ENCODE measurements around the gene BIRC7.

BIRC7 gene

GRCh38 chr20:63243604-63244247 lies 8.0 kb downstream of the BIRC7 start:
- ChIA-PET POLR2A (no interaction called here), CTCF (interaction anchor here (1.4 to 1.7 kb wide), 2 partner anchors 13 to 21 kb away, joined by 8 to 9 read pairs; no protein-coding TSS in a partner anchor)
- TF ChIP-seq, protein P1, sequence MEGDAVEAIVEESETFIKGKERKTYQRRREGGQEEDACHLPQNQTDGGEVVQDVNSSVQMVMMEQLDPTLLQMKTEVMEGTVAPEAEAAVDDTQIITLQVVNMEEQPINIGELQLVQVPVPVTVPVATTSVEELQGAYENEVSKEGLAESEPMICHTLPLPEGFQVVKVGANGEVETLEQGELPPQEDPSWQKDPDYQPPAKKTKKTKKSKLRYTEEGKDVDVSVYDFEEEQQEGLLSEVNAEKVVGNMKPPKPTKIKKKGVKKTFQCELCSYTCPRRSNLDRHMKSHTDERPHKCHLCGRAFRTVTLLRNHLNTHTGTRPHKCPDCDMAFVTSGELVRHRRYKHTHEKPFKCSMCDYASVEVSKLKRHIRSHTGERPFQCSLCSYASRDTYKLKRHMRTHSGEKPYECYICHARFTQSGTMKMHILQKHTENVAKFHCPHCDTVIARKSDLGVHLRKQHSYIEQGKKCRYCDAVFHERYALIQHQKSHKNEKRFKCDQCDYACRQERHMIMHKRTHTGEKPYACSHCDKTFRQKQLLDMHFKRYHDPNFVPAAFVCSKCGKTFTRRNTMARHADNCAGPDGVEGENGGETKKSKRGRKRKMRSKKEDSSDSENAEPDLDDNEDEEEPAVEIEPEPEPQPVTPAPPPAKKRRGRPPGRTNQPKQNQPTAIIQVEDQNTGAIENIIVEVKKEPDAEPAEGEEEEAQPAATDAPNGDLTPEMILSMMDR (IDR thresholded peaks at IDR 0.05; ENCODE audit: insufficient read depth, low read length, missing control alignments) = no peak
- DNase-seq (ENCODE audit: low read depth, low spot score) = no peak
- H3K4me3 ChIP-seq (ENCODE audit: low read depth, low read length) = no peak overlapping the region

GRCh38 chr20:63244468-63244867 lies 8.8 kb downstream of the BIRC7 start:
- CTCF ChIA-PET = interaction anchor here (1.4 to 1.7 kb wide), 2 partner anchors 14 to 21 kb away, joined by 8 to 9 read pairs; no protein-coding TSS in a partner anchor
- DNase-seq (ENCODE audit: low read depth, low spot score) = no peak
- POLR2A ChIA-PET = no interaction called here
- TF ChIP-seq, protein P1 (IDR thresholded peaks at IDR 0.05; ENCODE audit: insufficient read depth, low read length, missing control alignments) = no peak
- no peak overlapping the region for H3K4me3 ChIP-seq (ENCODE audit: low read depth, low read length)

GRCh38 chr20:63246490-63247288 lies 11.0 kb downstream of the BIRC7 start:
- no peak overlapping the region for H3K4me3 ChIP-seq (ENCODE audit: low read depth, low read length)
- TF ChIP-seq, protein P1 (IDR thresholded peaks at IDR 0.05; ENCODE audit: insufficient read depth, low read length, missing control alignments) = no peak
- ChIA-PET CTCF (interaction anchor here (1.3 to 5.3 kb wide), 4 partner anchors 11 to 22 kb away, joined by 3 to 49 read pairs (median 8); partner anchors contain the start of gene BIRC7), POLR2A (no interaction called here)
- no peak for DNase-seq (ENCODE audit: low read depth, low spot score)

GRCh38 chr20:63247671-63248228 lies 12.0 kb downstream of the BIRC7 start:
- ChIA-PET CTCF (interaction anchor here (1.3 to 5.3 kb wide), 3 partner anchors 15 to 23 kb away, joined by 5 to 49 read pairs (median 7); no protein-coding TSS in a partner anchor), POLR2A (no interaction called here)
- TF ChIP-seq, protein P1 (IDR thresholded peaks at IDR 0.05; ENCODE audit: insufficient read depth, low read length, missing control alignments) = no peak

DNA sequence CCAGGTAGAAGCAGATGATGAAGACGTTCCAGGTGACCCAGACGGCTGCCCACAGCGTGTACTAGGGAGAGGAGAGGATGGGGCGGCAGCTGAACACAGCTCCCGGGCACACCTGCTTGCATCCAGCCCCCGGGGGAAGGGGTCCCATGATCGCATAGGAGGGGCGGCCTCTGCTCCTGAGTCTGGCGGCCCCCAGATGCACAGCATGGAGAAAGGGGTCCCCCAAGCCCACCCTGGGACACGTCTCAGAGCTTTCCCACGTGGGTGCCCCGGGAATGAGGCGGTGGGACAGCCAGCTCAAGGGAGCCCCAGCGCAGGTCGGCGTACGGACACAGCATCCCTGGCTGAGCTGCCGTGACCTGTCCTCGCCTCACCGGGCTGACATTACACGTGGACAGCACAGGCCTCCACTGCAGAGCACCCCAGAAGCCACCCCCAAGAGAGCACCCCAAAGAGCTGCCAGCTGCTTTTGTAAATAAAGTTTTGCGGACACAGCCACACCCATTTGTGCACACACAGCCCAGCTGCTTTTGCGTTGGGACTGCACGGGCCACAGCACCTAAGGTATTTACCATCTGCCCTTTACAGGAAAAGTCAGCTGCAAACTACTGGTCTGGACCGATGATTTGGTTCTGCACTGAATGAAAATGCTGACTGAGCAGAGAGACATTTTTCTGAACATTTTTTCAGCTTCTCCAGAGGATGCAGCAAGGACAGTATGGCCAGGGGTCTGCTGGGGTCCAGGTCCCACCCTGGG lies 13.3 kb downstream of the BIRC7 start:
- ChIA-PET CTCF (interaction anchor here (0.8 to 5.3 kb wide), 4 partner anchors 9 to 25 kb away, joined by 3 to 49 read pairs (median 5); no protein-coding TSS in a partner anchor), POLR2A (no interaction called here)
- no peak for DNase-seq (ENCODE audit: low read depth, low spot score)
- no peak overlapping the region for H3K4me3 ChIP-seq (ENCODE audit: low read depth, low read length)
- TF ChIP-seq, protein P1 (IDR thresholded peaks at IDR 0.05; ENCODE audit: insufficient read depth, low read length, missing control alignments) = no peak

More at GRCh38 chr20:63247671-63248228, 12.0 kb downstream of the BIRC7 start:
- DNase-seq (ENCODE audit: low read depth, low spot score) = no peak
- H3K4me3 ChIP-seq (ENCODE audit: low read depth, low read length) = no peak overlapping the region
